Retinal pigment epithelial cell (primary cell): ENCODE data around the gene TDRD12.
"Not testable (repeated sequence)": the region's sequence is repeated elsewhere in the genome, so short reads cannot be mapped to it uniquely, and the experiment has no call there.

Source experiments
- DNase-seq: peaks from one replicate; pipeline ENCODE4 v3.0.0-alpha.2; 2010; ENCODE audit warnings: low read depth
- H3K4me3 ChIP-seq: 2 replicates; pipeline ENCODE4 v1.5.1; 2011; ENCODE audit warnings: mild to moderate bottlenecking, low read length, control low read depth, moderate library complexity
- CTCF ChIP-seq: conservative IDR thresholded peaks from 2 replicates; pipeline ENCODE4 v1.5.1; 2011; ENCODE audit warnings: low read depth, low read length, control low read depth, inconsistent platforms

TDRD12 gene

GRCh38 chr19:32748497-32748896, 28.9 kb downstream of the TDRD12 start:
- H3K4me3 ChIP-seq, result no peak overlapping the region
- TF ChIP-seq CTCF, result peak; percentile 35
- no peak for DNase-seq

GRCh38 chr19:32748948-32749347, 29.4 kb downstream of the TDRD12 start:
- TF ChIP-seq CTCF, result no peak
- no peak overlapping the region for H3K4me3 ChIP-seq
- DNase-seq, result no peak

- no peak for DNase-seq
- TF ChIP-seq CTCF, result no peak
- H3K4me3 ChIP-seq, result no peak overlapping the region
Observed at GRCh38 chr19:32749361-32749760, 29.8 kb downstream of the TDRD12 start.

GRCh38 chr19:32750441-32751055, 31.0 kb downstream of the TDRD12 start:
- H3K4me3 ChIP-seq, result no peak overlapping the region
- DNase-seq, result no peak
- no peak for TF ChIP-seq CTCF

GRCh38 chr19:32751066-32751465, 31.5 kb downstream of the TDRD12 start:
- no peak for TF ChIP-seq CTCF
- no peak for DNase-seq
- no peak overlapping the region for H3K4me3 ChIP-seq

GRCh38 chr19:32757189-32757588, 37.6 kb downstream of the TDRD12 start:
- TF ChIP-seq CTCF, result no peak
- no peak overlapping the region for H3K4me3 ChIP-seq
- DNase-seq, result no peak

- not testable (repeated sequence) for H3K4me3 ChIP-seq, DNase-seq
Observed at GRCh38 chr19:32765365-32765764, 45.8 kb downstream of the TDRD12 start.
